HFF-Myc (cell line): ENCODE measurements around the gene WDHD1.
"Not testable (repeated sequence)": the region's sequence is repeated elsewhere in the genome, so short reads cannot be mapped to it uniquely, and the experiment has no call there.

ENCODE experiments used
- DNase-seq: peaks from one replicate; pipeline ENCODE4 v3.0.0-alpha.2; 2011; ENCODE audit warnings: low read depth; ENCODE audit errors: extremely low read depth
- H3K4me3 ChIP-seq: replicated peaks from 2 replicates; pipeline ENCODE4 v1.5.1; 2011; ENCODE audit warnings: low read depth, mild to moderate bottlenecking, control low read depth, low read length
- TF ChIP-seq, protein P1 (sequence below): IDR thresholded peaks from 2 replicates; pipeline ENCODE4 v1.5.1; 2012; ENCODE audit warnings: mild to moderate bottlenecking, low read depth, low read length, control low read depth; ENCODE audit errors: missing control alignments

WDHD1 gene

GRCh38 chr14:54974788-54975414 lies 52.0 kb downstream of the WDHD1 start:
- TF ChIP-seq, protein P1, sequence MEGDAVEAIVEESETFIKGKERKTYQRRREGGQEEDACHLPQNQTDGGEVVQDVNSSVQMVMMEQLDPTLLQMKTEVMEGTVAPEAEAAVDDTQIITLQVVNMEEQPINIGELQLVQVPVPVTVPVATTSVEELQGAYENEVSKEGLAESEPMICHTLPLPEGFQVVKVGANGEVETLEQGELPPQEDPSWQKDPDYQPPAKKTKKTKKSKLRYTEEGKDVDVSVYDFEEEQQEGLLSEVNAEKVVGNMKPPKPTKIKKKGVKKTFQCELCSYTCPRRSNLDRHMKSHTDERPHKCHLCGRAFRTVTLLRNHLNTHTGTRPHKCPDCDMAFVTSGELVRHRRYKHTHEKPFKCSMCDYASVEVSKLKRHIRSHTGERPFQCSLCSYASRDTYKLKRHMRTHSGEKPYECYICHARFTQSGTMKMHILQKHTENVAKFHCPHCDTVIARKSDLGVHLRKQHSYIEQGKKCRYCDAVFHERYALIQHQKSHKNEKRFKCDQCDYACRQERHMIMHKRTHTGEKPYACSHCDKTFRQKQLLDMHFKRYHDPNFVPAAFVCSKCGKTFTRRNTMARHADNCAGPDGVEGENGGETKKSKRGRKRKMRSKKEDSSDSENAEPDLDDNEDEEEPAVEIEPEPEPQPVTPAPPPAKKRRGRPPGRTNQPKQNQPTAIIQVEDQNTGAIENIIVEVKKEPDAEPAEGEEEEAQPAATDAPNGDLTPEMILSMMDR = no peak
- no peak for DNase-seq
- no peak overlapping the region for H3K4me3 ChIP-seq

DNA sequence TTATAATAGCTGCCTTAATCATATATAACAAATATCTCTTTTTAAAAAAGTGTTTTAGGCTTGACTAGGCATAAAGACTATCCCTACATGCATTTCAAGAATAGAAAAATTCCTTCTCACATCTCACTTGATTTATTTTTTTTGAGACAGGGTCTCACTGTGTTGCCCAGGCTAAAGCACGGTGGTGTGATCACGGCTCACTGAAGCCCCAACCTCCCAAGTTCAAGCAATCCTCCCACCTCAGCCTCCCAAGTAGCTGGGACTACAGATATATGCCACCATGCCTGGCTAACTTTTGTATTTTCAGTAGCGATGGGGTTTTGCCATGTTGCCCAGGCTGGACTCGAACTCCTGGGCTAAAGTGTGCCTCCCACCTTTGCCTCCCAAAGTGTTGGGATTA lies 59.4 kb downstream of the WDHD1 start:
- TF ChIP-seq, protein P1 = no peak
- DNase-seq = no peak
- no peak overlapping the region for H3K4me3 ChIP-seq

DNA sequence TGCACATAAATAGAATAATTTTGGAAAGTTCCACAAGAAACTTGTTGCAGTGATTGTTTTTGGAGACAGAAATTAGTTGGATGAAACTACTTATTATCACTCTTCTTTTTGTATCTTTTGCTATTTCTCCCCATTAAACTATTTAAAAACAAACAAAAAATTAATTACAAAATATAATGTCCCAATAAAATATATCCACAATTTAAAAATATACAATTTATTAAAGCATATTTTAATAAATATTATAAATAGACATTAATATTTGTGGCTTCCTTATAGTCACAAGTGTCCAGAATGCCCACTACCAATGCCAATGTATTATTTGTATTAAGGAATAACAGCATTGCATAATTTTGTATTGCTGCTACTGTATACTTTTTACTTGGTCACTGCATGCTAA lies 71.8 kb downstream of the WDHD1 start:
- DNase-seq = no peak
- TF ChIP-seq, protein P1 = no peak
- H3K4me3 ChIP-seq = no peak overlapping the region

- not testable (repeated sequence) for DNase-seq, H3K4me3 ChIP-seq
Measured at GRCh38 chr14:54953609-54954008, 73.3 kb downstream of the WDHD1 start.

DNA sequence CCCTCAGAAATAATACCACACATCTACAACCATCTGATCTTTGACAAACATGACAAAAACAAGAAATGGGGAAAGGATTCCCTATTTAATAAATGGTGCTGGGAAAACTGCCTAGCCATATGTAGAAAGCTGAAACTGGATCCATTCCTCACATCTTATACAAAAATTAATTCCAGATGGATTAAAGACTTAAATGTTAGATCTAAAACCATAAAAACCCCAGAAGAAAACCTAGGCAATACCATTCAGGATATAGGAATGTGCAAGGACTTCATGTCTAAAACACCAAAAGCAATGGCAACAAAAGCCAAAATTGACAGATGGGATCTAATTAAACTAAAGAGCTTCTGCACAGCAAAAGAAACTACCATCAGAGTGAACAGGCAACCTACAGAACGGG lies 74.1 kb downstream of the WDHD1 start:
- DNase-seq, H3K4me3 ChIP-seq: not testable (repeated sequence)

DNA sequence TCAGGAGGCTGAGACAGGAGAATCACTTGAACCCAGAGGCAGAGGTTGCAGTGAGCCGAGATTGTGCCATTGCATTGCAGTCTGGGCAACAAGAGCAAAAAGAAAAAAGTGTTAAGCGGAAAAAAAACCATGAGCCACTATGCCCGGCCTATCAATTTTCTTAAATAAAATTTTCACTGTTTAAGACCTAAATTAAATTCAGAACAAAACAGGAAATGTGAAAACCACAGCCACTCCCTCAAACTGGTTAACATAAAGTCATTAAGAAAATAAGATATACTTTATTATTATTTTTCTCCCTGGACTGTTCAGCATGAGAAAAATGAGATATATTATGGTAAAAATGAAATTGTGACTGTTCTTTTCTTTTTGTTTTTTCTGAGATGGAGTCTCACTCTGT lies 79.7 kb downstream of the WDHD1 start:
- TF ChIP-seq, protein P1 = no peak
- H3K4me3 ChIP-seq = no peak overlapping the region
- no peak for DNase-seq

GRCh38 chr14:54946500-54946899 lies 80.4 kb downstream of the WDHD1 start:
- DNase-seq = no peak
- no peak overlapping the region for H3K4me3 ChIP-seq
- TF ChIP-seq, protein P1 = no peak

DNA sequence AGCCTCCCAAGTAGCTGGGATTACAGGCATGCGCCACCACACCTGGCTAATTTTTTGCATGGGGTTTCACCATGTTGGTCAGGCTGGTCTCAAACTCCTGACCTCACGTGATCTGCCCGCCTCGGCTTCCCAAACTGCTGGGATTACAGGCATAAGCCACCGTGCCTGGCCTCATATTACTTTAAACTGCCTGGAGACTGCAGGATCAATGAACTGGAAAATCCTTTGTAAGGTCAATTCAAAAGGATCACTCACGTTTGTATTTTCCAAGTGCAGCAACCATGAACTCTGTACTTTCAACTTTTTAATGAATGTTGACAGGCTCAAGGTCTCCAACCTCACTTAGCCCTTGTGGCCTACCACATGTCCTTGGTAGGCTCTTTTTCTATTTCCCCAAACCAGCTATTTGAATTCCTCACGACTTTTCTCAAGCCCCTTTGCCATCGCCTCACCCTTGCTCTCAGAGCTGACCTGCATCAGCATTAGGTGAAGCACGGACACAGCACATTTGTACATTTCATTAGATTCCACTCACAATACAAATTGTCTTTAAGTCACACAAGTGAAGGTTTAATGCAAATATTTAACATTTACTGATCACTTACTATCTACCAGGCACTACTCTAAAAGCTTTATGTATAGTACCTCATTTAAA lies 82.0 kb downstream of the WDHD1 start:
- TF ChIP-seq, protein P1 = no peak
- H3K4me3 ChIP-seq = no peak overlapping the region
- DNase-seq = no peak
